Measurements from ENCODE around the gene APOL5.

DNA sequence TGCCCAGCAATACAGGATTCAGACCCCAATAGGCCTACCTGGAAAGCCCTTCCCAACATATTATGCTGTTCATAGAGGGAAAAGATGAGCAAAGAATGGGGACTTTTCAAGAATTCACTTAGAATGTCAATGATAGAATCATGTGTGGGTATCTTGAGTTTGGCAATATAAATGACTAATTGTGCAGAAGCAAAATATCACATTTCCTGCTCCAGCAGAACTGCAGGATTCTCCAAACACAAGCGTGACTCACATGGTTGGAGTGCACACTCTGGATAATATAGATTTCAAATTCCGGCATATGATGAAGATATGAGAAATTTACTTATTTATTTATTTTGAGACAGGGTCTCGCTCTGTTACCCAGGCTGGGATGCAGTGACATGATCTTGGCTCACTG is 12.5 kb upstream of the APOL5 start:
- no peak for TF ChIP-seq CTCF (IDR thresholded peaks at IDR 0.05)
- TF ChIP-seq EP300 (IDR thresholded peaks at IDR 0.05): no peak
- no peak for TF ChIP-seq POLR2AphosphoS5 (IDR thresholded peaks at IDR 0.05)
- TF ChIP-seq POLR2A (IDR thresholded peaks at IDR 0.05): no peak

Data from suprapubic skin (tissue), 4 donors.